Measurements from ENCODE around the gene ADARB2.

- TF ChIP-seq NFIC (IDR thresholded peaks at IDR 0.05; ENCODE audit: low read depth, low read length) (no peak), RELB (IDR thresholded peaks at IDR 0.05; ENCODE audit: low read depth) (no peak), CTCF (IDR thresholded peaks at IDR 0.05 in 2 of 3, conservative IDR thresholded peaks at IDR 0.05 in 1 of 3; ENCODE audit: control insufficient read depth in 2 of 3, extremely low read depth in 1 of 3, insufficient read depth in 1 of 3, low read depth in 3 of 3, low read length in 3 of 3) (no peak), E2F8 (IDR thresholded peaks at IDR 0.05; ENCODE audit: low read depth, partially characterized antibody) (no peak)
Observed at GRCh38 chr10:1507436-1507835, 229.9 kb downstream of the ADARB2 start.

Measured in GM12878 (cell line).